ENCODE measurements around the gene PLCG1. TPM values are rescaled to one million over a fixed set of nuclear protein-coding genes. Genes with fewer than 3 reads are reported as not detected.

Gene PLCG1
- total RNA-seq, 2 experiments from 2014 or later = 387 to 404 TPM

DNA sequence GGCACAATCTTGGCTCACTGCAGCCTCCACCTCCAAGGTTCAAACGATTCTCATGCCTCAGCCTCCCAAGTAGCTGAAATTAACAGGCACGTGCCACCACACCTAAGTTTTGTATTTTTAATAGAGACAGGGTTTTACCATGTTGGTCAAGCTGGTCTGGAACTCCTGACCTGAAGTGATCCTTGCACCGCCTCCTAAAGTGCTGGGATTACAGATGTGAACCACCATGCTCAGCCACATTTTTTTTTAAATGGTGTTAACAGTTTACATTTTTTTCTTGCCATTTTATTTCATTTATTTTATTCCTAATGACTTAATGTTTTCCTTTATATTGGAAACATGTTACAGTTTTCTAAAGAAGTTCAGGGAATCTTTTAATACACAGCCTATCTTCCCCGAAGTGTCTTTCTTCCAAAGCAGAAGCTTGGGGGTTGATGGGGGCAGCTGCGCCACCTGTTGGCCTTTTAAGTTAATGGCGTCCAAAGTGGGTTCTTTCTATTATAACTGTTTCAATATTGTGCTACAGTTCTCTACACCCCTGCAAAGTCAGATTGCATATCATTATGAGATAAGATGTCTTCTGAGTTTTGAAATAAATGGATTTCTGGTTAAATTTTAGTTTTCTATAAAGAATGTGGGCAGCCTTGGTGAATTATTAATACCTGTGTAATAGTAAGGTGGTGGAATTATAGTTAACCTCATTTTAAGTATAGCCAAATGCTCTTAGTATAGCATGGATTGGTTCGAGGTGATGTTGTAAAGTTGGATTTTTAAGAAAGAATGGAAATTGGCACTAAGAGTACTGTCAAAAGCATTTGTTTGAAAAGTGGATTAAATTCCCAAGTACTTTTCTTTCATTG, 42.0 kb upstream of the PLCG1 start:
- Mint-ChIP-seq H3K27ac (peak overlapping the region; percentile 4), H3K27me3 (no peaks in the 10 kb centered on the region), H3K4me1 (ENCODE audit: low read depth) (peaks cover 6% of the 10 kb centered on the region), H3K4me3 (no peak overlapping the region), H3K9me3 (no peaks in the 10 kb centered on the region), H3K36me3 (ENCODE audit: low read depth) (peaks cover 90% of the 10 kb centered on the region)
- H3K27me3 ChIP-seq (ENCODE audit: control insufficient read depth in 1 of 2, insufficient read depth in 2 of 2, low read length in 2 of 2) = no peaks in the 10 kb centered on the region
- TF ChIP-seq, protein P1, sequence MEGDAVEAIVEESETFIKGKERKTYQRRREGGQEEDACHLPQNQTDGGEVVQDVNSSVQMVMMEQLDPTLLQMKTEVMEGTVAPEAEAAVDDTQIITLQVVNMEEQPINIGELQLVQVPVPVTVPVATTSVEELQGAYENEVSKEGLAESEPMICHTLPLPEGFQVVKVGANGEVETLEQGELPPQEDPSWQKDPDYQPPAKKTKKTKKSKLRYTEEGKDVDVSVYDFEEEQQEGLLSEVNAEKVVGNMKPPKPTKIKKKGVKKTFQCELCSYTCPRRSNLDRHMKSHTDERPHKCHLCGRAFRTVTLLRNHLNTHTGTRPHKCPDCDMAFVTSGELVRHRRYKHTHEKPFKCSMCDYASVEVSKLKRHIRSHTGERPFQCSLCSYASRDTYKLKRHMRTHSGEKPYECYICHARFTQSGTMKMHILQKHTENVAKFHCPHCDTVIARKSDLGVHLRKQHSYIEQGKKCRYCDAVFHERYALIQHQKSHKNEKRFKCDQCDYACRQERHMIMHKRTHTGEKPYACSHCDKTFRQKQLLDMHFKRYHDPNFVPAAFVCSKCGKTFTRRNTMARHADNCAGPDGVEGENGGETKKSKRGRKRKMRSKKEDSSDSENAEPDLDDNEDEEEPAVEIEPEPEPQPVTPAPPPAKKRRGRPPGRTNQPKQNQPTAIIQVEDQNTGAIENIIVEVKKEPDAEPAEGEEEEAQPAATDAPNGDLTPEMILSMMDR (IDR thresholded peaks at IDR 0.05) = peak; percentile 98
- intact Hi-C loops (cut with DNase I, micrococcal nuclease) = loop anchor here (1.0 kb wide), 2 partner anchors 105 to 127 kb away; no protein-coding TSS in a partner anchor
- DNase-seq = peak; percentile 22 to 82 (median 46)
- peaks cover 68% of the 10 kb centered on the region for H3K36me3 ChIP-seq (ENCODE audit: insufficient read depth, low read length)
- H3K4me1 ChIP-seq (ENCODE audit: insufficient read depth, low read length) = no peaks in the 10 kb centered on the region
- no peaks in the 10 kb centered on the region for H3K9me3 ChIP-seq (ENCODE audit: control insufficient read depth in 1 of 2, insufficient read depth in 1 of 2, low read length in 2 of 2)
- ChIA-PET CTCF (interaction anchor here (0.7 to 3.1 kb wide), 15 partner anchors 9 to 245 kb away, joined by 3 to 27 read pairs (median 4); no protein-coding TSS in a partner anchor), POLR2A (interaction anchor here (0.6 to 2.3 kb wide), 3 partner anchors 55 to 112 kb away, joined by 3 to 20 read pairs (median 3); no protein-coding TSS in a partner anchor)
- no peak overlapping the region for H3K4me3 ChIP-seq (ENCODE audit: low read length)
- peak; percentile 75 for ATAC-seq (ENCODE audit: poor library complexity)
- H3K27ac ChIP-seq (ENCODE audit: low read depth in 1 of 2, low read length in 2 of 2) = no peak overlapping the region

DNA sequence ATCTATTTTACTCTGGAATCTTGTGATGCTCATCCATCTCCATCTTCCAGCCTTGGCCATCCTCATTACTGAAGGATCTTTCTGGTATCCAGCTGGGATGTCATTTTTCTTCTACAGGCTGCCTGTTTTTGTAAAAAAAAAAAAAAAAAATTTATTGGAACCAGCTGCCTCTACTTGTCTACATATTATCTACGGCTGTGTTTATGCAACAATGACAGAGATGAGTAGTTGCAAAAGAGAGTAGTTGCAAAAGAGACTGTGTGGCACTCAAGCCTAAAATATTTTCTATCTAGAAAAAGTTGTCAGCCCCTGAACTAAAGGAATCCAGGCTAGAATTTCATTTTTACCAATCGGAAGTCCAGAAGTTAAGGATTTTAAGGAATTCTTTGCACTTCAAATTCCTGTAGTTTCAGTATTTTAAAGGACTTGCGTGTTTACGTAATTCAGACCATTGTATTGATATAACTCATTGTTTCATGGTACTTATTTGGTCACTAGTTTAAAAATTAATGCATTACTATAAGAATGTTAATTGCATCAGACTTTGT, 38.6 kb upstream of the PLCG1 start:
- Histone ChIP-seq H3K36me3 (ENCODE audit: insufficient read depth, low read length) (peaks cover 83% of the 10 kb centered on the region), H3K27me3 (ENCODE audit: control insufficient read depth in 1 of 2, insufficient read depth in 2 of 2, low read length in 2 of 2) (no peaks in the 10 kb centered on the region), H3K4me1 (ENCODE audit: insufficient read depth, low read length) (no peaks in the 10 kb centered on the region), H3K4me3 (ENCODE audit: low read length) (no peak overlapping the region), H3K9me3 (ENCODE audit: control insufficient read depth in 1 of 2, insufficient read depth in 1 of 2, low read length in 2 of 2) (no peaks in the 10 kb centered on the region), H3K27ac (ENCODE audit: low read depth in 1 of 2, low read length in 2 of 2) (no peak overlapping the region)
- ChIA-PET POLR2A (interaction anchor here (1.4 kb wide), 1 partner anchor 108 kb away, joined by 10 read pairs; no protein-coding TSS in a partner anchor), CTCF (no interaction called here)
- DNase-seq (no peak), ATAC-seq (ENCODE audit: poor library complexity) (no peak)
- TF ChIP-seq, protein P1 (IDR thresholded peaks at IDR 0.05) = no peak
- Mint-ChIP-seq H3K4me3 (no peak overlapping the region), H3K36me3 (ENCODE audit: low read depth) (peaks cover 90% of the 10 kb centered on the region), H3K4me1 (ENCODE audit: low read depth) (peaks cover 9% of the 10 kb centered on the region), H3K9me3 (no peaks in the 10 kb centered on the region), H3K27ac (no peak overlapping the region), H3K27me3 (no peaks in the 10 kb centered on the region)
- intact Hi-C loops (cut with DNase I, micrococcal nuclease) = no loop called here

DNA sequence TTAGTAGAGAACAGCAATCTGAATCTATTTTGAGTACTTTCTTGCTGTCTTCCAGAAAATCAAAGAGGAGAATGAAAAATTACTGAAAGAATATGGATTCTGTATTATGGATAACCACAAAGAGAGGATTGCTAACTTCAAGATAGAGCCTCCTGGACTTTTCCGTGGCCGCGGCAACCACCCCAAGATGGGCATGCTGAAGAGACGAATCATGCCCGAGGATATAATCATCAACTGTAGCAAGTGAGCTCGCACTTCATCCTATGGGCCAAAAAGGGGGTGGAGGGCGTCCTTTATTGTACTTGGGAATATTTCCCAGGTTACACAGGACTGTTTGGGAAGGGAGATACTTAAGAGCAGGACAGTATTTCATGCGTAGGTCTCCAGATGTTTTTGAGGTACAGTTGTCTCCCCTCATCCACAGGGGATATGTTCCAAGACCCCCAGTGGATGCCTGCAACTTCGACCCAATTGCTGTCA, 37.3 kb upstream of the PLCG1 start:
- POLR2A ChIA-PET = interaction anchor here (1.4 kb wide), 1 partner anchor 109 kb away, joined by 10 read pairs; no protein-coding TSS in a partner anchor
- no peak for ATAC-seq (ENCODE audit: poor library complexity)

More for the DNA sequence above, 37.3 kb upstream of the PLCG1 start:
- H3K4me1 Mint-ChIP-seq (ENCODE audit: low read depth) = peaks cover 9% of the 10 kb centered on the region
- intact Hi-C loops (cut with DNase I, micrococcal nuclease) = no loop called here
- DNase-seq = no peak
- H3K27me3 Mint-ChIP-seq = no peaks in the 10 kb centered on the region
- H3K9me3 Mint-ChIP-seq = no peaks in the 10 kb centered on the region
- Histone ChIP-seq H3K4me1 (ENCODE audit: insufficient read depth, low read length) (no peaks in the 10 kb centered on the region), H3K27me3 (ENCODE audit: control insufficient read depth in 1 of 2, insufficient read depth in 2 of 2, low read length in 2 of 2) (no peaks in the 10 kb centered on the region), H3K4me3 (ENCODE audit: low read length) (no peak overlapping the region), H3K36me3 (ENCODE audit: insufficient read depth, low read length) (peaks cover 85% of the 10 kb centered on the region), H3K27ac (ENCODE audit: low read depth in 1 of 2, low read length in 2 of 2) (no peak overlapping the region), H3K9me3 (ENCODE audit: control insufficient read depth in 1 of 2, insufficient read depth in 1 of 2, low read length in 2 of 2) (no peaks in the 10 kb centered on the region)
- TF ChIP-seq, protein P1 (IDR thresholded peaks at IDR 0.05) = no peak
- no peak overlapping the region for H3K27ac Mint-ChIP-seq
- peaks cover 95% of the 10 kb centered on the region for H3K36me3 Mint-ChIP-seq (ENCODE audit: low read depth)
- CTCF ChIA-PET = no interaction called here
- no peak overlapping the region for H3K4me3 Mint-ChIP-seq
